HepG2 (cell line): ENCODE data around the gene DDI2. TPM values are rescaled to one million over a fixed set of nuclear protein-coding genes. Genes with fewer than 3 reads are reported as not detected.
"Not testable (repeated sequence)": the region's sequence is repeated elsewhere in the genome, so short reads cannot be mapped to it uniquely, and the experiment has no call there.

Experiments used
- ATAC-seq: fragments of 200-7000 bp; cut with Tn5 transposase; 3 replicates; pipeline ENCODE4 v1.9.1; 2020; ENCODE audit warnings: mild to moderate bottlenecking, moderate library complexity
- BruUV-seq: library from RNA; stranded (reverse); fragments of 400-500 nt; replicated peaks from 2 replicates; lab custom pipeline; 2021; lab: Mats Ljungman, UMichigan
- CTCF ChIA-PET: fragments of 300-600 bp; formaldehyde crosslinking; extraction: SDS; loops from one replicate; lab custom pipeline; 2021; ENCODE audit warnings: low total read pairs, inconsistent platforms, low intra/inter-chr PET ratio; lab: Yijun Ruan, JAX
- POLR2A ChIA-PET: fragments of 350-600 bp; sonication (Branson Sonifier 250); formaldehyde crosslinking; loops from one replicate; lab custom pipeline; 2020; ENCODE audit warnings: antibody characterized with exemption, inconsistent platforms; lab: Yijun Ruan, JAX
- DNase-seq: peaks from one replicate; pipeline ENCODE4 v3.0.0-alpha.2; 2015; ENCODE audit warnings: low spot score
- FAIRE-seq: peaks from 3 replicates; lab custom pipeline; 2011; peaks lifted over from hg19 to GRCh38; lab: Jason Lieb, UNC
- H2AFZ ChIP-seq: one replicate; pipeline ENCODE4 v1.6.1; 2011; ENCODE audit warnings: low read length, inconsistent platforms
- H3K27ac ChIP-seq: fragments of 300-600 bp; 3 replicates; pipeline ENCODE4 v1.8.0; 2011; ENCODE audit warnings: mixed run types, mild to moderate bottlenecking, mixed read lengths, low read length, inconsistent platforms; ENCODE audit not compliant: insufficient read depth; ENCODE audit errors: extremely low read length
- H3K27me3 ChIP-seq, 2 experiments: fragments of 200-600 bp in 1 of 2; 2 replicates in 1 of 2; 3 replicates in 1 of 2; pipeline versions ENCODE4 v1.6.0 to v1.8.0; 2011; ENCODE audit warnings: low read length in 2 of 2, mild to moderate bottlenecking in 2 of 2, moderate library complexity in 2 of 2, inconsistent platforms in 1 of 2; ENCODE audit not compliant: insufficient read depth in 2 of 2, control insufficient read depth in 1 of 2
- H3K36me3 ChIP-seq, 2 experiments: fragments of 200-600 bp in 1 of 2; replicated peaks in 1 of 2; 2 replicates in 1 of 2; 3 replicates in 1 of 2; pipeline versions ENCODE4 v1.5.1 to v1.8.0; 2011; ENCODE audit warnings: low read length in 2 of 2, inconsistent platforms in 1 of 2; ENCODE audit not compliant: insufficient read depth in 2 of 2, control insufficient read depth in 1 of 2
- H3K4me1 ChIP-seq: 2 replicates; pipeline ENCODE4 v1.5.1; 2012; ENCODE audit warnings: low read length, inconsistent platforms; ENCODE audit not compliant: insufficient read depth
- H3K4me2 ChIP-seq: 2 replicates; pipeline ENCODE4 v1.6.0; 2011; ENCODE audit warnings: low read depth, low read length, inconsistent platforms
- H3K4me3 ChIP-seq, 3 experiments: fragments of 200-600 bp in 1 of 3; sonication (generic), shearing (Covaris generic) in 1 of 3; replicated peaks in 1 of 3; 2 replicates each; pipeline ENCODE4 v1.5.1; 2011 to 2016; ENCODE audit warnings: low read length in 3 of 3, inconsistent platforms in 2 of 3, low read depth in 2 of 3, mild to moderate bottlenecking in 2 of 3, control low read depth in 1 of 3, mixed read lengths in 1 of 3; ENCODE audit not compliant: insufficient read depth in 1 of 3
- H3K79me2 ChIP-seq: one replicate; pipeline ENCODE4 v1.6.1; 2011; ENCODE audit warnings: low read length, inconsistent platforms; ENCODE audit not compliant: insufficient read depth
- H3K9ac ChIP-seq: 2 replicates; pipeline ENCODE4 v1.6.0; 2011; ENCODE audit warnings: mild to moderate bottlenecking, low read depth, low read length, inconsistent platforms; ENCODE audit not compliant: insufficient read depth
- H3K9me3 ChIP-seq: 2 replicates; pipeline ENCODE4 v1.5.1; 2012; ENCODE audit warnings: mild to moderate bottlenecking, low read length
- H4K20me1 ChIP-seq: 2 replicates; pipeline ENCODE4 v1.6.0; 2011; ENCODE audit warnings: inconsistent platforms, mild to moderate bottlenecking, low read length, moderate library complexity; ENCODE audit not compliant: insufficient read depth
- TBX2 ChIP-seq: sonication (generic); formaldehyde crosslinking; IDR thresholded peaks from 2 replicates; pipeline ENCODE4 v1.5.0; 2020; ENCODE audit warnings: missing genetic modification reagents, mild to moderate bottlenecking, borderline replicate concordance
- ZNF121 ChIP-seq: sonication (generic); formaldehyde crosslinking; IDR thresholded peaks from 2 replicates; pipeline ENCODE4 v1.5.0; 2020; ENCODE audit warnings: mild to moderate bottlenecking, missing genetic modification reagents
- WGBS: methylation state at CpG from one replicate; pipeline ENCODE4 v1.1.6; 2017; ENCODE audit warnings: low lambda C conversion rate; 5-methylcytosine and 5-hydroxymethylcytosine counted together
- in situ Hi-C: cut with HindIII; loops from 2 replicates; pipeline ENCODE4 v1.10.0; 2017; ENCODE audit warnings: low pct_unique_long_range_greater_than_20kb; ENCODE audit not compliant: extremely low pct_ligation_motif_present
- intact Hi-C: fragments of 100-400 bp; cut with micrococcal nuclease; formaldehyde crosslinking; loops from one replicate; pipeline ENCODE4 v1.10.0; 2022; ENCODE audit not compliant: unreplicated experiment
- polyA plus RNA-seq, 8 experiments: library from polyadenylated mRNA; depleted of rRNA in 3 of 8; stranded (reverse) in 7 of 8; unstranded in 1 of 8; fragments of >200 nt; fragmentation: Illumina TruSeq in 4 of 8; extraction: Trizol in 4 of 8; gene quantifications; 2 replicates each; pipeline versions ENCODE4 v1.2.1 to v1.2.3, GENCODE V29; 2011 to 2016; ENCODE audit warnings: low read depth in 4 of 8, missing spikeins in 1 of 8, mixed read lengths in 1 of 8; ENCODE audit not compliant: insufficient read depth in 1 of 8
- total RNA-seq, 5 experiments: library from RNA; depleted of rRNA; stranded (reverse); fragments of >200 nt; fragmentation: Illumina TruSeq; extraction: Trizol; gene quantifications; 2 replicates each; pipeline ENCODE4 v1.2.3, GENCODE V29; 2016; ENCODE audit warnings: low read depth in 1 of 5

Gene DDI2
- total and polyA plus RNA-seq, 2 of the 13 experiments (the other 11 are each of a cell fraction or from before 2014, with no cell fraction given): 8.5 to 25.7 TPM

DNA sequence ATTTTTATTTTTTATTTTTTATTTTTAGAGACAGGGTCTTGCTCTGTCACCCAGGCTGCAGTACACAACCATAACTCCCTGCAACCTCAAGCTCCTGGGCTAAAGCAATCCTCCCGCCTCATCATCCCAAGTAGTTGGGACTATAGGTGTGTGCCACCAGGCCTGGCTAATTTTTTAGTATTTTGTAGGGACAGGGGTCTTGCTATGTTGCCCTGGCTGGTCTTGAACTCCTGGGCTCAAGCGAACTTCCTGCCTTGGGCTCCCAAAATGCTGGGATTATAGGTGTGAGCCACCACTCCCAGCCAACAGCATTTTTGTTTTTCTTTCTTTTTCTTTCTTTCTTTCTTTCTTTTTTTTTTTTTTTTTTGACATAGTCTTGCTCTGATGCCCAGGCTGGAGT lies 80.9 kb downstream of the DDI2 start:
- 95% methylated on average over 2 of the region's 2 CpGs for WGBS
- Histone ChIP-seq H3K36me3 (peaks cover 4 to 6% of the 10 kb centered on the region in 2 experiments; a peak in 4 of 5 replicates), H2AFZ (no peak overlapping the region), H3K9me3 (no peaks in the 10 kb centered on the region), H3K4me3 (no peak overlapping the region), H3K27me3 (no peaks in the 10 kb centered on the region), H3K27ac (no peak overlapping the region), H4K20me1 (no peaks in the 10 kb centered on the region), H3K4me2 (no peak overlapping the region), H3K4me1 (no peaks in the 10 kb centered on the region), H3K9ac (no peak overlapping the region), H3K79me2 (peaks cover 4% of the 10 kb centered on the region)
- FAIRE-seq (no peak), ATAC-seq (no peak), DNase-seq (no peak)
- peak; percentile 17; the same call in 1 of the 2 replicates for TF ChIP-seq ZNF121 (CRISPR knock-in tag)
- TF ChIP-seq TBX2 (CRISPR knock-in tag): no peak
- ChIA-PET CTCF (no interaction called here), POLR2A (no interaction called here)
- intact Hi-C loops: no loop called here
- in situ Hi-C loops: no loop called here
- no TSS peak for BruUV-seq

DNA sequence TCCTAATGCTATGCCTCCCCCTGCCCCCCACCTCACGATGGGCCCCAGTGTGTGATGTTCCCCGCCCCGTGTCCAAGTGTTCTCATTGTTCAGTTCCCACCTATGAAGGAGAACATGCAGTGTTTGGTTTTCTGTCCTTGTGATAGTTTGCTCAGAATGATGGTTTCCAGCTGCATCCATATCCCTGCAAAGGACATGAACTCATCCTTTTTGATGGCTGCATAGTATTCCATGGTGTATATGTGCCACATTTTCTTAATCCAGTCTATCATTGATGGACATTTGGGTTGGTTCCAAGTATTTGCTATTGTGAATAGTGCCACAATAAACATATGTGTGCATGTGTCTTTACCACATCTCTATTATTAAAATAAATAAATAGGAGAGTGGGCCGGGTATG lies 82.1 kb downstream of the DDI2 start:
- H3K36me3 ChIP-seq, H3K27ac ChIP-seq, H3K4me3 ChIP-seq, H3K4me1 ChIP-seq, H3K4me2 ChIP-seq, H3K27me3 ChIP-seq, H3K9ac ChIP-seq, H2AFZ ChIP-seq, H3K9me3 ChIP-seq, FAIRE-seq, H3K79me2 ChIP-seq, intact Hi-C loops, in situ Hi-C loops, CTCF ChIA-PET, ATAC-seq, BruUV-seq, DNase-seq, H4K20me1 ChIP-seq: not testable (repeated sequence)
- 100% methylated on average over 4 of the region's 4 CpGs for WGBS
- POLR2A ChIA-PET: interaction anchor here (0.6 kb wide), 1 partner anchor 90 kb away, joined by 3 read pairs; no protein-coding TSS in a partner anchor
